Measurements from ENCODE around the gene CIRBP. TPM values are rescaled to one million over a fixed set of nuclear protein-coding genes. Genes with fewer than 3 reads are reported as not detected.
A peak's percentile ranks its signal among the peaks of the same experiment; 100 is the strongest.

Gene CIRBP
- total RNA-seq, 1 donor from 2014 or later: 352 TPM

DNA sequence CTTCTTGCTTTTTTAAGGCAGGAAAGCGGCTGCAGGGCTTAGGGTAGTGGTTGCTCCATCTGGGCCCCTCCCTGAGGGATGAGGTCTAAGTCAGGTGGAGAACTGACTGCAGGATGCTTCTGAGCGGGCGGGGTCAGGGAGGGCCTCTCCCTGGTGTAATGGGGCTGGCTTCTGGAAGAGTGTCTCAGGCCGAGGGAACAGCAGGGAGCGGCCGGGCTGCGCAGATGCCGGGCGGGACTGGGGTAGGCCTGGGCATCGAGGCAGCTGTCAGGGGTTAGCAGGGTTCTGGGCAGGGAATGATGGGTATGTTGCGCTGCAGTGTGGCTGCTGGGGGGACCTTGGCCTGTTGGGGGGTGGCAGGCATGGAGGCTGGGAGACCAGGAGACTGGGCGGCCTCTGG is 8.9 kb downstream of the CIRBP start:
- no peaks in the 10 kb centered on the region for H3K9me3 ChIP-seq
- peaks cover 5% of the 10 kb centered on the region for H3K27me3 ChIP-seq (ENCODE audit: low read depth)
- intact Hi-C loops (cut with DNase I): no loop called here
- ATAC-seq: no peak
- H3K36me3 ChIP-seq: peaks cover 42% of the 10 kb centered on the region
- DNase-seq: no peak
- no peak overlapping the region for H3K4me3 ChIP-seq
- H3K27ac ChIP-seq: no peak overlapping the region
- no peak for TF ChIP-seq CTCF (IDR thresholded peaks at IDR 0.05)
- H3K4me1 ChIP-seq: peaks cover 42% of the 10 kb centered on the region

DNA sequence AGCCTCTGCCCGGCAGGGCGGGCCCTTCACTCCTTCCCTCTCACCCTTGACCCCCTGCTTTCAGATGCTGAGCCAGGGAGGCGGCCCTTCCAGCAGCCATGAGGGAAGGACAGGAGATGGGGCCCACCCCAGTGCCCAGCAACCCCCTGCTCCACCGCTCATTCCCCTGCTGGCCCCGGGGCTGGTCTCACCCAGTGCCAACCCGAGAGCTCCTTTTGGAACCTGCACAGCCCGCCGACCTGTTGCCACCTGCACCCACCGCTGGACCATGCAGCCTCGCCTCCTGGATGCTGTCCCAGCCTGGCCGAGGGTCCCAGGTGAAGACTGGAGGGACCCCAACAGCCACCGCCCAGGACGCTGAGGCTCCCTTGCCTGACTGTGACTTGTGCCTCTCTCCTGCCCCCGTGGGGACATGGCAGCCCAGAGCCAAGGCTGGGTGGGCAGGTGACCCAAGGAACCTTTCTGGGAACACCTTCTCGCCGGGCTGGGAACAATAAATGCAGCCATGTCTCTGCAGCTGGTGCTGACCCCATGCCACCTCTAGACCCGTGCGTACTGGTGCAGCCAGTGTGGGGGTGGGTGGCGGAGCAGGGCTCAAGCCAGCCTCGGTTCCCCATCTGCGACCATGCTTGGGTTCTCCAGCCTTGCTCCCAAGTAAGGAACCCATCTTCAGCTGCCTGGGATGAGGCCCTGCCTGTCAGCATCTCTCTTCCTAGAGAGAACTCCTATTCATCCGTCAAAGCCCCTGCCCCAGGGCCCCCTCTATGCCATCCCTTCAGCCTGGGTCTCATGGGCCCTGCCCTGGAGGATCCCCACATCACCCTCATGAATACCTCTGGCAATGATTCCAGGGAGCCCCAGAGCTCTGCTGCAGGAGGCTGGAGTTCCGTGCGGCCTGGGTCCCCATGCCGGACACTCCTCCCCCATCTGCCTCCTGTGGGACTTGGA is 9.9 kb downstream of the CIRBP start:
- no peak for ATAC-seq
- intact Hi-C loops (cut with DNase I): no loop called here

GRCh38 chr19:1279782-1280341 is 10.7 kb downstream of the CIRBP start:
- peak; percentile 85 for DNase-seq
- intact Hi-C loops (cut with DNase I): no loop called here

More for the DNA sequence above, 9.9 kb downstream of the CIRBP start:
- Histone ChIP-seq H3K4me3 (no peak overlapping the region), H3K36me3 (peaks cover 33% of the 10 kb centered on the region), H3K9me3 (no peaks in the 10 kb centered on the region), H3K4me1 (peaks cover 33% of the 10 kb centered on the region), H3K27me3 (ENCODE audit: low read depth) (peaks cover 14% of the 10 kb centered on the region), H3K27ac (no peak overlapping the region)
- TF ChIP-seq CTCF (IDR thresholded peaks at IDR 0.05): no peak
- no peak for DNase-seq

GRCh38 chr19:1280636-1281568 is 11.8 kb downstream of the CIRBP start:
- no peak overlapping the region for H3K4me3 ChIP-seq
- H3K27me3 ChIP-seq (ENCODE audit: low read depth): peaks cover 29% of the 10 kb centered on the region
- peaks cover 20% of the 10 kb centered on the region for H3K36me3 ChIP-seq
- DNase-seq (no peak), ATAC-seq (no peak)
- intact Hi-C loops (cut with DNase I): no loop called here
- no peak for TF ChIP-seq CTCF (IDR thresholded peaks at IDR 0.05)
- no peaks in the 10 kb centered on the region for H3K9me3 ChIP-seq
- peaks cover 20% of the 10 kb centered on the region for H3K4me1 ChIP-seq
- H3K27ac ChIP-seq: no peak overlapping the region

More at GRCh38 chr19:1279782-1280341, 10.7 kb downstream of the CIRBP start:
- no peak overlapping the region for H3K27ac ChIP-seq
- H3K9me3 ChIP-seq: no peaks in the 10 kb centered on the region
- TF ChIP-seq CTCF (IDR thresholded peaks at IDR 0.05): peak; percentile 96
- H3K4me3 ChIP-seq: no peak overlapping the region
- peaks cover 23% of the 10 kb centered on the region for H3K27me3 ChIP-seq (ENCODE audit: low read depth)
- ATAC-seq: peak; percentile 42 to 43
- H3K4me1 ChIP-seq: peaks cover 25% of the 10 kb centered on the region
- H3K36me3 ChIP-seq: peaks cover 24% of the 10 kb centered on the region

Data from lower lobe of right lung (tissue), 2 donors.